ENCODE measurements around the gene DARS2.

GRCh38 chr1:173857363-173857917, 33.0 kb downstream of the DARS2 start:
- no peak for TF ChIP-seq CTCF (conservative IDR thresholded peaks at IDR 0.05; ENCODE audit: low read depth, low read length)
- no peak for TF ChIP-seq FOS (IDR thresholded peaks at IDR 0.05; ENCODE audit: low read depth, low read length)
- no peak for TF ChIP-seq POLR2A (IDR thresholded peaks at IDR 0.05; ENCODE audit: low read depth, low read length)
- TF ChIP-seq SMC3 (IDR thresholded peaks at IDR 0.05; ENCODE audit: low read depth, low read length): no peak
- no peak for TF ChIP-seq MAFK (IDR thresholded peaks at IDR 0.05; ENCODE audit: low read depth, low read length)
- no peak for TF ChIP-seq ELK1 (IDR thresholded peaks at IDR 0.05; ENCODE audit: borderline replicate concordance, low read depth, low read length)
- no peak for TF ChIP-seq USF2 (IDR thresholded peaks at IDR 0.05; ENCODE audit: low read depth, low read length)
- TF ChIP-seq CHD1 (IDR thresholded peaks at IDR 0.05; ENCODE audit: low read depth, low read length): no peak
- TF ChIP-seq RAD21 (IDR thresholded peaks at IDR 0.05; ENCODE audit: low read length): no peak
- no peak for TF ChIP-seq MAZ (IDR thresholded peaks at IDR 0.05; ENCODE audit: borderline replicate concordance, low read depth, low read length)
- TF ChIP-seq MXI1 (IDR thresholded peaks at IDR 0.05; ENCODE audit: borderline replicate concordance, low read depth, low read length): no peak
